Prostate gland (tissue), 1 donor: Measurements from ENCODE around the gene MAPK8IP3.
"Not testable (repeated sequence)": the region's sequence is repeated elsewhere in the genome, so short reads cannot be mapped to it uniquely, and the experiment has no call there.

Source experiments
- POLR2A ChIP-seq: fragments of 450-650 bp; IDR thresholded peaks from one replicate; pipeline ENCODE4 v1.6.1; 2016; ENCODE audit warnings: antibody characterized with exemption, mild to moderate bottlenecking
- POLR2AphosphoS5 ChIP-seq: sonication (generic); formaldehyde crosslinking; IDR thresholded peaks from one replicate; pipeline ENCODE4 v1.6.1; 2017; ENCODE audit warnings: antibody characterized with exemption

- not testable (repeated sequence) for TF ChIP-seq POLR2A, POLR2AphosphoS5
These were observed 26.6 kb downstream of the MAPK8IP3 start for GRCh38 chr16:1732551-1732987.
